ENCODE results near the gene NAA80. TPM values are rescaled to one million over a fixed set of nuclear protein-coding genes. Genes with fewer than 3 reads are reported as not detected.
"Not testable (repeated sequence)": the region's sequence is repeated elsewhere in the genome, so short reads cannot be mapped to it uniquely, and the experiment has no call there.

Gene NAA80
- total RNA-seq, 1 donor from 2014 or later = 12.5 TPM

- Histone ChIP-seq H3K36me3 (no peaks in the 10 kb centered on the region), H3K27me3 (no peaks in the 10 kb centered on the region), H3K9me3 (no peaks in the 10 kb centered on the region), H3K27ac (peak overlapping the region; percentile 90), H3K4me1 (peaks cover 65% of the 10 kb centered on the region), H3K4me3 (no peak overlapping the region)
- peak; percentile 68 for ATAC-seq
- peak; percentile 89 for DNase-seq
- TF ChIP-seq CTCF (IDR thresholded peaks at IDR 0.05) = no peak
- intact Hi-C loops (cut with DNase I) = no loop called here
Observed at GRCh38 chr3:50264383-50264963, 34.7 kb downstream of the NAA80 start.

- TF ChIP-seq CTCF (IDR thresholded peaks at IDR 0.05) = no peak
- ATAC-seq (no peak), DNase-seq (no peak)
- Histone ChIP-seq H3K4me3 (no peak overlapping the region), H3K27me3 (no peaks in the 10 kb centered on the region), H3K36me3 (peaks cover 5% of the 10 kb centered on the region), H3K4me1 (peaks cover 69% of the 10 kb centered on the region), H3K27ac (peak overlapping the region; percentile 90), H3K9me3 (no peaks in the 10 kb centered on the region)
- intact Hi-C loops (cut with DNase I) = no loop called here
Observed at GRCh38 chr3:50263478-50264382, 35.5 kb downstream of the NAA80 start.

GRCh38 chr3:50262778-50263177 is 36.4 kb downstream of the NAA80 start:
- no peak overlapping the region for H3K27ac ChIP-seq
- no peak overlapping the region for H3K4me3 ChIP-seq
- peaks cover 15% of the 10 kb centered on the region for H3K36me3 ChIP-seq
- no peak for TF ChIP-seq CTCF (IDR thresholded peaks at IDR 0.05)
- intact Hi-C loops (cut with DNase I) = no loop called here
- no peak for ATAC-seq
- no peaks in the 10 kb centered on the region for H3K27me3 ChIP-seq
- no peaks in the 10 kb centered on the region for H3K9me3 ChIP-seq
- DNase-seq = no peak
- H3K4me1 ChIP-seq = peaks cover 62% of the 10 kb centered on the region

- H3K27me3 ChIP-seq; H3K4me3 ChIP-seq; H3K9me3 ChIP-seq; intact Hi-C loops (cut with DNase I); DNase-seq; H3K27ac ChIP-seq; ATAC-seq: not testable (repeated sequence)
- H3K4me1 ChIP-seq = peaks cover 62% of the 10 kb centered on the region
- H3K36me3 ChIP-seq = peaks cover 21% of the 10 kb centered on the region
Observed at GRCh38 chr3:50262200-50262599, 37.0 kb downstream of the NAA80 start.

- no peak for ATAC-seq
- Histone ChIP-seq H3K27me3 (no peaks in the 10 kb centered on the region), H3K9me3 (no peaks in the 10 kb centered on the region), H3K4me1 (peaks cover 57% of the 10 kb centered on the region), H3K4me3 (no peak overlapping the region), H3K36me3 (peaks cover 28% of the 10 kb centered on the region), H3K27ac (peak overlapping the region; percentile 96)
- no peak for TF ChIP-seq CTCF (IDR thresholded peaks at IDR 0.05)
- DNase-seq = no peak
- intact Hi-C loops (cut with DNase I) = no loop called here
Observed at GRCh38 chr3:50261505-50261904, 37.7 kb downstream of the NAA80 start.

- ATAC-seq = no peak
- peak overlapping the region; percentile 96 for H3K27ac ChIP-seq
- H3K9me3 ChIP-seq = no peaks in the 10 kb centered on the region
- no peaks in the 10 kb centered on the region for H3K27me3 ChIP-seq
- peaks cover 33% of the 10 kb centered on the region for H3K36me3 ChIP-seq
- intact Hi-C loops (cut with DNase I) = no loop called here
- peak overlapping the region; percentile 66 for H3K4me3 ChIP-seq
- peaks cover 52% of the 10 kb centered on the region for H3K4me1 ChIP-seq
- no peak for DNase-seq
- no peak for TF ChIP-seq CTCF (IDR thresholded peaks at IDR 0.05)
Observed at GRCh38 chr3:50260942-50261441, 38.2 kb downstream of the NAA80 start.

Measured in upper lobe of right lung (tissue), 1 donor.